Measurements from ENCODE around the gene GRK6. TPM values are rescaled to one million over a fixed set of nuclear protein-coding genes. Genes with fewer than 3 reads are reported as not detected.

The GRK6 gene
- total RNA-seq, 3 donors from 2014 or later: 21.3 to 25.0 (median 22.1) TPM

GRCh38 chr5:177387405-177387804, 39.1 kb upstream of the GRK6 start:
- no peak for DNase-seq (ENCODE audit: low spot score in 2 of 2)
- Histone ChIP-seq H3K27ac (no peak overlapping the region), H3K9me3 (no peaks in the 10 kb centered on the region), H3K4me1 (no peaks in the 10 kb centered on the region), H3K36me3 (no peaks in the 10 kb centered on the region), H3K4me3 (no peak overlapping the region), H3K27me3 (no peaks in the 10 kb centered on the region)
- intact Hi-C loops (cut with DNase I; ENCODE audit: low total_unique reads): no loop called here
- TF ChIP-seq CTCF (IDR thresholded peaks at IDR 0.05): no peak
- no peak for TF ChIP-seq POLR2A (IDR thresholded peaks at IDR 0.05)
- no peak for TF ChIP-seq POLR2AphosphoS5 (IDR thresholded peaks at IDR 0.05)

- peak overlapping the region; percentile 46 to 62 for H3K27ac ChIP-seq
- no peaks in the 10 kb centered on the region for H3K9me3 ChIP-seq
- TF ChIP-seq POLR2A (IDR thresholded peaks at IDR 0.05) (no peak), CTCF (IDR thresholded peaks at IDR 0.05) (no peak), POLR2AphosphoS5 (IDR thresholded peaks at IDR 0.05) (no peak)
- intact Hi-C loops (cut with DNase I; ENCODE audit: low total_unique reads): no loop called here
- no peaks in the 10 kb centered on the region for H3K27me3 ChIP-seq
- H3K36me3 ChIP-seq: no peaks in the 10 kb centered on the region
- H3K4me1 ChIP-seq: no peaks in the 10 kb centered on the region
- no peak for DNase-seq (ENCODE audit: low spot score in 2 of 2)
- no peak overlapping the region for H3K4me3 ChIP-seq
Measured at GRCh38 chr5:177388521-177389052, 37.9 kb upstream of the GRK6 start.

GRCh38 chr5:177389241-177390169, 37.0 kb upstream of the GRK6 start:
- intact Hi-C loops (cut with DNase I; ENCODE audit: low total_unique reads): no loop called here
- peak overlapping the region; percentile 46 to 62 for H3K27ac ChIP-seq

GRCh38 chr5:177390363-177391300, 35.8 kb upstream of the GRK6 start:
- Histone ChIP-seq H3K4me1 (no peaks in the 10 kb centered on the region), H3K27ac (peak overlapping the region; percentile 46 to 62), H3K36me3 (no peaks in the 10 kb centered on the region), H3K9me3 (no peaks in the 10 kb centered on the region), H3K27me3 (no peaks in the 10 kb centered on the region), H3K4me3 (no peak overlapping the region)
- peak; percentile 69 to 84 for DNase-seq (ENCODE audit: low spot score in 2 of 2)
- intact Hi-C loops (cut with DNase I; ENCODE audit: low total_unique reads): no loop called here
- TF ChIP-seq CTCF (IDR thresholded peaks at IDR 0.05): peak; percentile 94 to 97 (median 97)
- TF ChIP-seq POLR2AphosphoS5 (IDR thresholded peaks at IDR 0.05): peak in 1 of 3 donors; percentile 22
- TF ChIP-seq POLR2A (IDR thresholded peaks at IDR 0.05): no peak

More at GRCh38 chr5:177389241-177390169, 37.0 kb upstream of the GRK6 start:
- Histone ChIP-seq H3K4me1 (no peaks in the 10 kb centered on the region), H3K36me3 (no peaks in the 10 kb centered on the region), H3K27me3 (no peaks in the 10 kb centered on the region), H3K4me3 (peak overlapping the region in 1 of 3 donors; percentile 6), H3K9me3 (no peaks in the 10 kb centered on the region)
- DNase-seq (ENCODE audit: low spot score in 2 of 2): peak in 1 of 2 donors; percentile 61
- no peak for TF ChIP-seq POLR2AphosphoS5 (IDR thresholded peaks at IDR 0.05)
- TF ChIP-seq CTCF (IDR thresholded peaks at IDR 0.05): peak in 1 of 3 donors; percentile 17

Data from breast epithelium (tissue), 4 donors.